Esophagus squamous epithelium (tissue), 4 donors: ENCODE results near the gene KRT77.

Experiments
- POLR2A ChIP-seq, 4 donors: fragments of 450-650 bp; IDR thresholded peaks; one replicate each; pipeline ENCODE4 v1.6.1; 2017; ENCODE audit warnings: antibody characterized with exemption in 4 of 4, mild to moderate bottlenecking in 4 of 4, moderate library complexity in 3 of 4
- TF ChIP-seq, protein P1 (sequence below), 6 experiments: fragments of 450-650 bp in 4 of 6; fragments of 200-600 bp in 2 of 6; sonication (generic) in 2 of 6; IDR thresholded peaks; one replicate each; pipeline ENCODE4 v1.5.1; 2016 to 2019; ENCODE audit warnings: antibody characterized with exemption in 6 of 6, mild to moderate bottlenecking in 4 of 6, moderate library complexity in 4 of 6

DNA sequence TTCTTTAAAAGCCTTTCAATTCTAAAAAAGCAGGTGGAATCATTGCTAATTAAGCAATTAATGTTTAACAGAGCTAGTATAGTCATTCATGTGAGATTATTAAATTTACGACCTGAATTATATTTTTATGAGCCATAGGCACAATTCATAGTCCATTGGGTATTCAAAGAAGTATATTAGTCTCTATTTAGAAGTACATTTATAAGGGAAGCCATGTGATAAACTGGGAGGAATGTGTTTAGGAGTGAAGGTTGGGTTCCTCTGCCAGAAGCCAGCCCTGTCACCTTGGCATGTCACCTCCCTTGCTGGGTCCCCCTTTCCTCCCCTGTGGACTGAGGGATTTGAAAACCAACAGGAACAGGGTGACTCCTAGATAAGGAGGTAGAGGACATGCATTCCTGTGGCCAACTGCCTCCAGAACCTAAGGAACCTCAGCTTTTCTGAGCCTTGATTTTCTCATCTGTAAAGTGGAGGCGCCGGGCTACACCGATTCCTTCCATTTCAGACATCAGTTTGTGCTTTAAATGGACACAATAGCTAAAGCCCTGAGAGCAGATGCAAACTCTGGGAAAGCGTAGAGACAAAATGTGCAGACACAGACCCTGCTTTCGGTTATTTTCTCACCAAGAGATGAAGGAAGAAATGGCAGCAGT is 45.9 kb downstream of the KRT77 start:
- TF ChIP-seq, protein P1, sequence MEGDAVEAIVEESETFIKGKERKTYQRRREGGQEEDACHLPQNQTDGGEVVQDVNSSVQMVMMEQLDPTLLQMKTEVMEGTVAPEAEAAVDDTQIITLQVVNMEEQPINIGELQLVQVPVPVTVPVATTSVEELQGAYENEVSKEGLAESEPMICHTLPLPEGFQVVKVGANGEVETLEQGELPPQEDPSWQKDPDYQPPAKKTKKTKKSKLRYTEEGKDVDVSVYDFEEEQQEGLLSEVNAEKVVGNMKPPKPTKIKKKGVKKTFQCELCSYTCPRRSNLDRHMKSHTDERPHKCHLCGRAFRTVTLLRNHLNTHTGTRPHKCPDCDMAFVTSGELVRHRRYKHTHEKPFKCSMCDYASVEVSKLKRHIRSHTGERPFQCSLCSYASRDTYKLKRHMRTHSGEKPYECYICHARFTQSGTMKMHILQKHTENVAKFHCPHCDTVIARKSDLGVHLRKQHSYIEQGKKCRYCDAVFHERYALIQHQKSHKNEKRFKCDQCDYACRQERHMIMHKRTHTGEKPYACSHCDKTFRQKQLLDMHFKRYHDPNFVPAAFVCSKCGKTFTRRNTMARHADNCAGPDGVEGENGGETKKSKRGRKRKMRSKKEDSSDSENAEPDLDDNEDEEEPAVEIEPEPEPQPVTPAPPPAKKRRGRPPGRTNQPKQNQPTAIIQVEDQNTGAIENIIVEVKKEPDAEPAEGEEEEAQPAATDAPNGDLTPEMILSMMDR (IDR thresholded peaks at IDR 0.05): no peak
- no peak for TF ChIP-seq POLR2A (IDR thresholded peaks at IDR 0.05)
